ENCODE data around the gene ZNF267. TPM values are rescaled to one million over a fixed set of nuclear protein-coding genes. Genes with fewer than 3 reads are reported as not detected.

The ZNF267 gene
- total RNA-seq, 4 donors from 2014 or later = 7.8 to 12.2 (median 10.7) TPM

DNA sequence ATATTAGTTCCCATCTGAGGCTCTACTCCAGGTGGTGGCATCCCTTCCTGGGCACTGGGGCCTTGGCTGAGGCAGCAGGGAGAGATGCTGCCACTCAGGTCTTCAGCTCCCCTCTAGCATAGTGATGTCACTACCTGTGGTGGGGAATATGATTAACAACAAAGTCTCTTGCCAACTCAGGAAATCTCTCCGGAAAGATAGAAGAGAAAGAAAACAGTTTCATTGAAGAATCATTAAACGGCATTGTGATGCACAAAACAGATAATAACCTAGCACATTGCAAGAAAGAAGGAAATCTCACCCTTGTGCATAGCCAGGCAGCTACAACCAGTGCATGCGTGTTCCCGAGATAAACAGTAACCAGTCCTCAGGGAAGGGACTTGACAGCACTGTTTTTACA is 12.2 kb upstream of the ZNF267 start:
- H3K4me3 ChIP-seq (ENCODE audit: low read depth, poor library complexity, severe bottlenecking) = no peak overlapping the region
- intact Hi-C loops (cut with DNase I; ENCODE audit: low total_unique reads) = no loop called here
- 61 to 64% methylated on average over 4 of the region's 4 CpGs for WGBS, 2 donors
- no peak for DNase-seq (ENCODE audit: low spot score in 2 of 2)
- TF ChIP-seq POLR2A (IDR thresholded peaks at IDR 0.05) = no peak
- TF ChIP-seq, protein P1, sequence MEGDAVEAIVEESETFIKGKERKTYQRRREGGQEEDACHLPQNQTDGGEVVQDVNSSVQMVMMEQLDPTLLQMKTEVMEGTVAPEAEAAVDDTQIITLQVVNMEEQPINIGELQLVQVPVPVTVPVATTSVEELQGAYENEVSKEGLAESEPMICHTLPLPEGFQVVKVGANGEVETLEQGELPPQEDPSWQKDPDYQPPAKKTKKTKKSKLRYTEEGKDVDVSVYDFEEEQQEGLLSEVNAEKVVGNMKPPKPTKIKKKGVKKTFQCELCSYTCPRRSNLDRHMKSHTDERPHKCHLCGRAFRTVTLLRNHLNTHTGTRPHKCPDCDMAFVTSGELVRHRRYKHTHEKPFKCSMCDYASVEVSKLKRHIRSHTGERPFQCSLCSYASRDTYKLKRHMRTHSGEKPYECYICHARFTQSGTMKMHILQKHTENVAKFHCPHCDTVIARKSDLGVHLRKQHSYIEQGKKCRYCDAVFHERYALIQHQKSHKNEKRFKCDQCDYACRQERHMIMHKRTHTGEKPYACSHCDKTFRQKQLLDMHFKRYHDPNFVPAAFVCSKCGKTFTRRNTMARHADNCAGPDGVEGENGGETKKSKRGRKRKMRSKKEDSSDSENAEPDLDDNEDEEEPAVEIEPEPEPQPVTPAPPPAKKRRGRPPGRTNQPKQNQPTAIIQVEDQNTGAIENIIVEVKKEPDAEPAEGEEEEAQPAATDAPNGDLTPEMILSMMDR (IDR thresholded peaks at IDR 0.05) = no peak

DNA sequence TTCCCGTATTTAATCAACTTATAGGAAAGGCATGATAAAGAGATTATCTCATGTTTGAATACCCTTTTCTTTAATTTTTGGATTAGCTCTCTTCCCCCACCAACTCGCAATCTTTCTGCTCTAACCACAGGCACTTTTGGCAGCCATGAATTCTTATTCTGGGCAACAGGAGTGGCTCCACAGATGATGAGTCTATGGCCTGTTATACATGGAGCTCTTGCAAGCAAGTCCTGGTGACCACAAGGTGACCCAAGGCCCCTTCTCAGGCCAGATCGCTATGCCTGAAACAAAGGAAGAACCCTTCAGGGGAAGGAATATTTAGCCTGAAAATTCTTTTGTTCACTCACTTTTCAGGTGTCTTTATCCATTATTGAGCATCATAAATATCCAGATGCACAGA is 10.8 kb upstream of the ZNF267 start:
- DNase-seq (ENCODE audit: low spot score in 2 of 2) = no peak
- TF ChIP-seq POLR2A (IDR thresholded peaks at IDR 0.05) = no peak
- TF ChIP-seq, protein P1 (IDR thresholded peaks at IDR 0.05) = no peak
- intact Hi-C loops (cut with DNase I; ENCODE audit: low total_unique reads) = no loop called here
- WGBS, 2 donors = 81 to 92% methylated on average over 3 of the region's 3 CpGs
- H3K4me3 ChIP-seq (ENCODE audit: low read depth, poor library complexity, severe bottlenecking) = no peak overlapping the region

DNA sequence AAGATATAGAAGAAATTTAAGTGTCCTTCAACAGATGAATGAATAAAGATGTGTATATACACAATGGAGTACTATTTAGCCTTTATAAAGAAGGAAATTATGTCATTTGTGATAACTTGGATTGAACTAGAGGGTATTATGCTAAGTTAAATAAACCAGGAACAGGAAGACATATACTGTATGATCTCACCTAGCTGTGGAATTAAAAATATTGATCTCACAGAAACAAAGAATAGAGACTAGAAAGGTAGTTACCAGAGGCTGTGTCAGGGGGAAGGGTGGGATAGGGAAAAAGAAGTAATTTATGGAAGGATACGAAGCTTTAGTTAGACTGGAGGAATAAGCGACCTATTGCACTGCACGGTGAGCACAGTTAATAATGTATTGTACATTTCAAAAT is 5.4 kb upstream of the ZNF267 start:
- H3K4me3 ChIP-seq (ENCODE audit: low read depth, poor library complexity, severe bottlenecking) = no peak overlapping the region
- no peak for TF ChIP-seq POLR2A (IDR thresholded peaks at IDR 0.05)
- TF ChIP-seq, protein P1 (IDR thresholded peaks at IDR 0.05) = no peak
- 27 to 34% methylated on average over 3 of the region's 3 CpGs for WGBS, 2 donors
- intact Hi-C loops (cut with DNase I; ENCODE audit: low total_unique reads) = no loop called here
- DNase-seq (ENCODE audit: low spot score in 2 of 2) = no peak

DNA sequence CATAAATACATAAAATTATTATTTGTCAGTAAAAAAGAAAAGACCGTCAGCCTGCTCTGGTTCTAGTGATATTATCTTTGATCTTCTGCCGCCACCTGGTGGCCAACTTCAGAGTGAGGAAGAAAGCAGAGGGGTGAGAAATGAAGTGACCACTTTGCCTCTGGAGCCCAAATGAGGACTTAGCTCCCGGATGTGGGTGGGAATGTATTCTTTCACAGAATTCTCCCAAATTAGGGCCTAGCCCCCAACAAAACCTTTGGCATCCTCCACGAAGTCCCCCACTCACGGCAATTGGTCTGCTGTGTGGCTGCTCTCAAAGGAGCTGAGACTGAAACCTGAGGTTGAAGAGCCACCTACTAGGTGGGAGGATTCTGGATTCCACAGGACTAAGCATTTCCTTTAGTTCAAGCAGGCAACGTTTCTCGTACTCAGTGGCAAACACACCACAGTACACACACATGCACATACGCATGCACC is 4.9 kb upstream of the ZNF267 start:
- DNase-seq (ENCODE audit: low spot score in 2 of 2) = peak; percentile 80 to 95
- intact Hi-C loops (cut with DNase I; ENCODE audit: low total_unique reads) = no loop called here
- WGBS, 2 donors = 12 to 13% methylated on average over 8 of the region's 8 CpGs
- no peak overlapping the region for H3K4me3 ChIP-seq (ENCODE audit: low read depth, poor library complexity, severe bottlenecking)
- TF ChIP-seq POLR2A (IDR thresholded peaks at IDR 0.05) = no peak
- TF ChIP-seq, protein P1 (IDR thresholded peaks at IDR 0.05) = peak in 1 of 3 donors; percentile 70

DNA sequence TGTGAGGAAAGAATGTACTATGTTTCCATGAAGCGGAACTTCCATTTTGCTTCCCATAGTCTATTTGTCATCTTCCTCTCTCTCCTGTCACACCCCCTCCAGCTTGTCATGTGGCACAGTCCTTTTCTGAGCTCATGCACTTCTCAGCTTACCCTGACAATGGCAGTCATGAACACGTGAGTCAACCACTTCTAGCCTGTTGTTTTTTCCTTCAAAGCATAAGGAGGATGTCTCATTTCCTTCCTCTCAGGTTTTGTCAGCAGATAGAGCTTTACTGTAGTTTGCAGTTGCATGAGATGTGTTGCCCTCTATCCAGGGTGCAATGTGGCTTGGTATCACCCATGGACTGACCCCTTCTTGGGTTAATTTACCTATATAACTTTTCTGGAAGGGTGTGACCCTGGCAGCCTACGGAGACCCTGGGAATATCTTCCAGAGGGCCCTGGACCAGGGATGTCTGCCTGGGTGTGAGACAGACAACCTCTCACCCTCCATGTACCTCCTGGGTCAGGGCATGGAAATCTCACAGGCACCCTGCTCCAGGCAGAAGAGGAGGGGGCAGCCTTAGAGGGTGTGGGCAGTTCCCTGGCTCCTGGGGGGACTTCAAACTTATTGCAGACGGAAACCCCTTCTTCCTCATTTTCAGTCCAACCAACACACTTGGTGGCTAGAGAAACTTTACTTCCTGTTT is 4.0 kb upstream of the ZNF267 start:
- no peak for TF ChIP-seq POLR2A (IDR thresholded peaks at IDR 0.05)
- TF ChIP-seq, protein P1 (IDR thresholded peaks at IDR 0.05) = no peak
- no peak overlapping the region for H3K4me3 ChIP-seq (ENCODE audit: low read depth, poor library complexity, severe bottlenecking)
- intact Hi-C loops (cut with DNase I; ENCODE audit: low total_unique reads) = loop anchor here (5.0 kb wide), 1 partner anchor 887 kb away; no protein-coding TSS in a partner anchor
- DNase-seq (ENCODE audit: low spot score in 2 of 2) = peak in 1 of 2 donors; percentile 82
- WGBS, 2 donors = 47 to 49% methylated on average over 4 of the region's 4 CpGs

Data from lower leg skin (tissue), 4 donors.